IPS-18c (cell line): Measurements from ENCODE around the gene MMP25.
A peak's percentile ranks its signal among the peaks of the same experiment; 100 is the strongest.

ENCODE experiments used
- H3K4me3 ChIP-seq: 2 replicates; pipeline ENCODE4 v1.7.0; 2013; ENCODE audit warnings: low read depth, mild to moderate bottlenecking, low read length, moderate library complexity; ENCODE audit not compliant: insufficient read depth
- H3K9me3 ChIP-seq: one replicate; pipeline ENCODE4 v1.6.1; 2013; ENCODE audit warnings: mild to moderate bottlenecking, low read length, moderate library complexity; ENCODE audit not compliant: control insufficient read depth, insufficient read depth

Gene MMP25

GRCh38 chr16:3045758-3046640 lies at the start of gene MMP25:
Gene MMP25, plus strand, starts transcription at chr16:3046561. Its CDS starts 357 bp downstream, at chr16:3046918.
- Histone ChIP-seq H3K4me3 (peak within 1 kb of the TSS; percentile 71), H3K9me3 (no peaks in the 10 kb centered on the region)

- Histone ChIP-seq H3K9me3 (no peaks in the 10 kb centered on the region), H3K4me3 (no peak overlapping the region)
Observed at GRCh38 chr16:2999929-3000328, 46.4 kb upstream of the MMP25 start.

DNA sequence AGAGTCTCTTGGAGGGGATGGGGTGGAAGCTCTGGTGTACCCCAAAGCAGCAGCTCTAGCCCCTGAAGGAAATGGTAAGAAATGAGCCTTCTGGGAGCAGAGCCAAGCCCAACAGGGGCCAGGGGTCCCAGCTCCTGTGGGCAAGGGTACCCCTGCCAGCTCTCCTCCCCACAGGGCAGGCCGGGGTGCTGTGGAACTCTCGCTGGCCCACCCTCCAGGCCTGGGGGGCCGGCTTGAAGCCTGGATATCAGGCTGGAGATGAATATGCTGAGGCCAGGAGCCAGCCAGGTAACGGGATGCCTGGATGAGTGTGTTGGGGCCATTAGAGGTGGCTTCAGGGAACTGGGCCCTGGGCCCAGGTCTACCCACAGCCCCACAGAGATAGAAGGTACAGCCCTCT lies 45.8 kb upstream of the MMP25 start:
- no peaks in the 10 kb centered on the region for H3K9me3 ChIP-seq
- no peak overlapping the region for H3K4me3 ChIP-seq

DNA sequence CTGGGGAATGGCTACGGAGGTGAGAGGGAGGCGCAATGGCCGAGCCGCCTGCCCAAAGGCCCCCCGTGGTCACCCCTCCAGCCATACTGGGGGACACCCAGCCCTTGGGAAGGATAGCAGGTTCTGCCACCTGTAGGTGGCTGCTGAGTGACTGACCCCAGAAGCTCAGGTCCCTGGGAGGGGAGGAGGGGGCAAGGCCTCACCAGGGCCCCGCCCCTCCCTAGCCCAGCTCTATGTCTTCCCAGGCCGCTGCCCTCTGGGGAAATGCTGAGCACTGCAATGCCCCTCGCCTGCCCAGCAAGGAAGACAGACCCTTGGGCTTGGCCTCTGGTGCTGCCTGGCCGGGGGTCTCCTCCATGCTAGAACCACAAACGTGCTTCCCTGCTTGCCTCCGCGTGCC lies 45.0 kb upstream of the MMP25 start:
- Histone ChIP-seq H3K4me3 (no peak overlapping the region), H3K9me3 (no peaks in the 10 kb centered on the region)

DNA sequence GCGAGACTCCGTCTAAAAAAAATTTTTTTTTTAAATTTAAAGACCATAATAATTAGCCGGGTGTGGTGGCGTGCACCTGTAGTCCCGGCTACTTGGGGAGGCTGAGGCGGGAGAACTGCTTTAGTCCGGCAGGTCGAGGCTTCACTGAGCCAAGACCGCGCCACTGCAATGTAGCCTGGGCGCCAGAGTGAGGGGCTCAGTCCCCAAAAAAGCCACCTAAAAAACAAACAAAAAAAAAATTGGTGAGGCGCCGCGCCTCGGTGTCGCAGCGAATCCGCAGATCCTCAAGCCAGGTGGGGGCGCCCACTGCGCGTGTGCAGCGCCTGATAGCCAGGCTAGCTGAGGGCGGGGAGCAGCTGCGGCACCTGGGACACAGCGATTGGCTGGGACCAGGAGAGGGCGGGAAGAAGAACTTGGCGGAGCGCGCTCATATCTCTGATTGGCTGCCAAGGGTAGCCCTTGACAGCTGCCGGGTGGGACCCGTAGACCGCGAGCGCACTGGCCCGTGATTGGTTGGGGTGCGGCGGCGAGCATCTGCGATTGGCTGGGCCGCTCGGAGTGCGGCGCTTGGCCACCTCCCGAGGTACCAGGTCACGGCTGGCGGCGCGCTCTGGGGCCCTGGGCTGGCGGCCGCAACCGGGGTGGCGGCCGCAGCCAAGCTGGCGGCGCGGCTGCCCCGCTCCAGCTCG lies 42.6 kb upstream of the MMP25 start:
- Histone ChIP-seq H3K4me3 (no peak overlapping the region), H3K9me3 (no peaks in the 10 kb centered on the region)

GRCh38 chr16:3004319-3004718 lies 42.0 kb upstream of the MMP25 start:
- Histone ChIP-seq H3K4me3 (no peak overlapping the region), H3K9me3 (no peaks in the 10 kb centered on the region)

GRCh38 chr16:3004781-3005284 lies 41.5 kb upstream of the MMP25 start:
- Histone ChIP-seq H3K9me3 (no peaks in the 10 kb centered on the region), H3K4me3 (peak overlapping the region; percentile 49; the same call in 1 of the 2 replicates)

GRCh38 chr16:3007059-3007956 lies 39.1 kb upstream of the MMP25 start:
- Histone ChIP-seq H3K4me3 (peak overlapping the region; percentile 37), H3K9me3 (no peaks in the 10 kb centered on the region)

GRCh38 chr16:3007957-3008689 lies 38.2 kb upstream of the MMP25 start:
- peak overlapping the region; percentile 37 for H3K4me3 ChIP-seq

DNA sequence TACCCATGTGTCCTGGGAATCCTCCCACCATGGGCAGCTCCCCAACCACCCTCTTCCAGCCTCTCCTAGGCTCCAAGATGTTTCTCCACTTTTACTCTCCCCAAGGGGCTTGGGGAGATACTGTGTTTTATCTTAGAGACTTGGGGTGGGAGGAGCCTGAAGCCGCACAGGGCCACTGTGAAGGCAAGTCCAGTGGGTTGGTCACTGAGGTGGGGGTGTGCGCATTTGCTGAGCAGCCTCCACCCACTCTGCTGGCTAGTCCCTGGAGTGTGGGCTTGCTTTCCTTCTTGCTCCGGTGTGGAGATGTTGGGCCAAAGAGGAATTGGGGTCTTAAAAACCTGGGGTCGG lies 37.7 kb upstream of the MMP25 start:
- Histone ChIP-seq H3K4me3 (no peak overlapping the region; the same call in 1 of the 2 replicates), H3K9me3 (no peaks in the 10 kb centered on the region)

More at GRCh38 chr16:3007957-3008689, 38.2 kb upstream of the MMP25 start:
- H3K9me3 ChIP-seq, result no peaks in the 10 kb centered on the region

GRCh38 chr16:3009568-3010390 lies 36.6 kb upstream of the MMP25 start:
- Histone ChIP-seq H3K4me3 (peak overlapping the region; percentile 29; the same call in 1 of the 2 replicates), H3K9me3 (no peaks in the 10 kb centered on the region)

- H3K4me3 ChIP-seq, result no peak overlapping the region
Observed at GRCh38 chr16:3010510-3010909, 35.9 kb upstream of the MMP25 start.

GRCh38 chr16:3012246-3012645 lies 34.1 kb upstream of the MMP25 start:
- H3K4me3 ChIP-seq, result peak overlapping the region; percentile 44
- no peaks in the 10 kb centered on the region for H3K9me3 ChIP-seq

More at GRCh38 chr16:3010510-3010909, 35.9 kb upstream of the MMP25 start:
- no peaks in the 10 kb centered on the region for H3K9me3 ChIP-seq

- Histone ChIP-seq H3K9me3 (no peaks in the 10 kb centered on the region), H3K4me3 (peak within 1 kb of the TSS; percentile 44)
Observed at GRCh38 chr16:3012828-3013420, 33.4 kb upstream of the MMP25 start, which contains the start of gene CLDN9. Gene CLDN9, plus strand, starts transcription at chr16:3012923. Its CDS starts 440 bp downstream, at chr16:3013363.

DNA sequence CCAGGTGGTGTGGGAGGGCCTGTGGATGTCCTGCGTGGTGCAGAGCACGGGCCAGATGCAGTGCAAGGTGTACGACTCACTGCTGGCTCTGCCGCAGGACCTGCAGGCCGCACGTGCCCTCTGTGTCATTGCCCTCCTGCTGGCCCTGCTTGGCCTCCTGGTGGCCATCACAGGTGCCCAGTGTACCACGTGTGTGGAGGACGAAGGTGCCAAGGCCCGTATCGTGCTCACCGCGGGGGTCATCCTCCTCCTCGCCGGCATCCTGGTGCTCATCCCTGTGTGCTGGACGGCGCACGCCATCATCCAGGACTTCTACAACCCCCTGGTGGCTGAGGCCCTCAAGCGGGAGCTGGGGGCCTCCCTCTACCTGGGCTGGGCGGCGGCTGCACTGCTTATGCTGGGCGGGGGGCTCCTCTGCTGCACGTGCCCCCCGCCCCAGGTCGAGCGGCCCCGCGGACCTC lies 32.8 kb upstream of the MMP25 start:
- peak overlapping the region; percentile 28; the same call in 1 of the 2 replicates for H3K4me3 ChIP-seq
- H3K9me3 ChIP-seq, result no peaks in the 10 kb centered on the region
